ENCODE data around the gene ANO2. TPM values are rescaled to one million over a fixed set of nuclear protein-coding genes. Genes with fewer than 3 reads are reported as not detected.

The ANO2 gene
- total RNA-seq, 1 experiment from 2014 or later: not detected

GRCh38 chr12:5745251-5745888 lies 199.7 kb downstream of the ANO2 start:
- peaks cover 3% of the 10 kb centered on the region; the same call in 1 of the 2 replicates for H3K9me3 ChIP-seq (replicated peaks)
- H3K4me1 ChIP-seq (replicated peaks): no peaks in the 10 kb centered on the region
- H3K36me3 ChIP-seq: no peaks in the 10 kb centered on the region
- H3K27me3 ChIP-seq (replicated peaks): peaks cover 4% of the 10 kb centered on the region
- DNase-seq (ENCODE audit: low read depth in 1 of 2, low spot score in 2 of 2): peak; percentile 46 to 66
- H3K4me3 ChIP-seq: no peak overlapping the region
- no peak overlapping the region for H3K27ac ChIP-seq

DNA sequence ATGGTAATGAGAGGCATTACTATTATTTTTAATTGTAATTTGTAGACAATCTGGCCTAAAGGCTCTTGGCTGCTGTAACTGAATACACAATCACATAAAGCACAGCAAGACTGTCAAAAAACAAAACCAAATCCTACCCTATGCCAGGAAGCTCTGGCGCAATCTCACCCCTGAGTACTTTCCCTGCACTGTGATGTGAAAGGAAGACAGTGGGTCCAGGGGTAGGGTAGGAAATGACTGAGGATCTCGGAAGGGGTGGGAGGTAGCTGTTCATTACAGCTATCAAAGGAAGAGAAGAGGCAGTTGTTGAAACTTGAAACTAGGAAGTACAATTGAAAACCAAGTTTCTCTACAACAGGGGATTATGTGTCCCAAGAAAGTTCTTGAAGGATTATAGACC lies 202.8 kb downstream of the ANO2 start:
- Histone ChIP-seq H3K4me3 (no peak overlapping the region), H3K27me3 (replicated peaks) (peaks cover 4% of the 10 kb centered on the region), H3K36me3 (no peaks in the 10 kb centered on the region), H3K9me3 (replicated peaks) (peaks cover 3% of the 10 kb centered on the region; the same call in 1 of the 2 replicates), H3K27ac (no peak overlapping the region), H3K4me1 (replicated peaks) (no peaks in the 10 kb centered on the region)
- DNase-seq (ENCODE audit: low read depth in 1 of 2, low spot score in 2 of 2): no peak

DNA sequence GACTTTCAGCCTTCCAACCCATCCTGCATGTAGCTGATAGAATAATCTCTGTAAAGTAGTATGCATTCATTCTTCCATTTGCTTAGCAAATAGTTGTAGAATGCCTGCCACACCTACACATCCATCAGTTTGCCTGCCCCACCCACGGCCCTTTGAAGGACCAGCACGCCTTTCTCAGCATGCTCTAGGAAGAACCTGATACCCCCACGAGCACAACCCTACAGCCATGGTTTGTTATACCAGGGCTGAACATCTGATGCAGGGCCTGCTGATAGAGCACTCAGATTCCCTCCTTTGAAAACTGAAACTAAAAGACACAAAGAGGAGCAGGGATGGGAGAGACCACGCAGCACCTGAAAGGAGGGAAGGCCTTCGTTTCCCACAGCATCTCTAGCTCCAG lies 205.1 kb downstream of the ANO2 start:
- no peak for DNase-seq (ENCODE audit: low read depth in 1 of 2, low spot score in 2 of 2)
- no peak overlapping the region for H3K4me3 ChIP-seq
- H3K27ac ChIP-seq: no peak overlapping the region
- H3K9me3 ChIP-seq (replicated peaks): peaks cover 3% of the 10 kb centered on the region; the same call in 1 of the 2 replicates
- peaks cover 3% of the 10 kb centered on the region for H3K27me3 ChIP-seq (replicated peaks)
- H3K4me1 ChIP-seq (replicated peaks): no peaks in the 10 kb centered on the region
- no peaks in the 10 kb centered on the region for H3K36me3 ChIP-seq

- H3K4me3 ChIP-seq: no peak overlapping the region
- H3K36me3 ChIP-seq: no peaks in the 10 kb centered on the region
- H3K27ac ChIP-seq: no peak overlapping the region
- H3K27me3 ChIP-seq (replicated peaks): peaks cover 8% of the 10 kb centered on the region
- no peaks in the 10 kb centered on the region for H3K9me3 ChIP-seq (replicated peaks)
- no peaks in the 10 kb centered on the region for H3K4me1 ChIP-seq (replicated peaks)
- no peak for DNase-seq (ENCODE audit: low read depth in 1 of 2, low spot score in 2 of 2)
Observed at GRCh38 chr12:5737778-5738177, 207.3 kb downstream of the ANO2 start.

GRCh38 chr12:5736527-5736926 lies 208.5 kb downstream of the ANO2 start:
- Histone ChIP-seq H3K9me3 (replicated peaks) (no peaks in the 10 kb centered on the region), H3K36me3 (no peaks in the 10 kb centered on the region)
- no peak for DNase-seq (ENCODE audit: low read depth in 1 of 2, low spot score in 2 of 2)

DNA sequence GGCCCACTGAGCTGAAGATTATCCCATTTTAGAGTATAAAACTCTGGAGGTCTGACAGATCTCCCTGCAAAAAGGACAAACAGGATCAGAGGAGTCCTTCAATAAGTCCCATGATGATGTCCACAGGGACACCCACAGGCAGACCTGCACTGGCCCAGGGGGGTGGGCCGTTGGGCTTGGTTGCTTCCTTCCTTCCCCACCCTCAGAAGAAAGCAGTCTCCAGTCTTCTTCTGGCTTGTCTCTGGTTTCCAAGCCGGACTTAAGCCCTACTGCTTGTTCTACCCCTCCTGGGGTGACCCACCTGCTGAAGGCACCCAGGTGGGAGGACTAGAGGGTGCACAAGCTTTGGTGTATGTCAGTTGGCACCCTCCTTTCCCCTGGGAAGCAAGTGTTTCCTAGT lies 209.0 kb downstream of the ANO2 start:
- Histone ChIP-seq H3K4me1 (replicated peaks) (no peaks in the 10 kb centered on the region), H3K36me3 (no peaks in the 10 kb centered on the region), H3K27me3 (replicated peaks) (peaks cover 8% of the 10 kb centered on the region), H3K4me3 (no peak overlapping the region), H3K27ac (no peak overlapping the region), H3K9me3 (replicated peaks) (no peaks in the 10 kb centered on the region)
- no peak for DNase-seq (ENCODE audit: low read depth in 1 of 2, low spot score in 2 of 2)

More at GRCh38 chr12:5736527-5736926, 208.5 kb downstream of the ANO2 start:
- Histone ChIP-seq H3K4me1 (replicated peaks) (no peaks in the 10 kb centered on the region), H3K27ac (no peak overlapping the region), H3K27me3 (replicated peaks) (peaks cover 8% of the 10 kb centered on the region), H3K4me3 (no peak overlapping the region)

DNA sequence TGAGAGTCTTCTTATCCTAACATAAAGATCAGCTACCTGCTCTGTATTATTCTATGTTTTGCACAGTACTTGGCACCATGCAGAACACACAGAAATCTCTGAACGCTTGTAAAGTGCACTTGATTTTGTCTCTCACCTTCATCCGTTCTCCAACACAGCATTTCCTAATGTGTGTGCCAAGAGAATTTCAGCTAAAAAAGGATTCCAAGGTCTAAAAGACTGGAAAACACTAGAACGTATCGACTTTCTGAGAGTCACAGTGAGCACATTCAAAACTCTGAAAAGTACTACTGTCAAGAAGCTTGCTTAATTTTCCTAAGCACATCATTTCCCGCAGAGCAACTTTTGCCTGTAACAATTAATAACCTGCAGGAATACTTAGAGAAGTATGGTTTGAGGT lies 211.1 kb downstream of the ANO2 start:
- H3K27ac ChIP-seq: no peak overlapping the region
- H3K9me3 ChIP-seq (replicated peaks): no peaks in the 10 kb centered on the region
- H3K36me3 ChIP-seq: no peaks in the 10 kb centered on the region
- no peaks in the 10 kb centered on the region for H3K4me1 ChIP-seq (replicated peaks)
- peaks cover 8% of the 10 kb centered on the region for H3K27me3 ChIP-seq (replicated peaks)
- DNase-seq (ENCODE audit: low read depth in 1 of 2, low spot score in 2 of 2): no peak
- no peak overlapping the region for H3K4me3 ChIP-seq

- Histone ChIP-seq H3K27ac (no peak overlapping the region), H3K27me3 (replicated peaks) (peaks cover 8% of the 10 kb centered on the region), H3K4me1 (replicated peaks) (no peaks in the 10 kb centered on the region), H3K4me3 (no peak overlapping the region), H3K9me3 (replicated peaks) (no peaks in the 10 kb centered on the region), H3K36me3 (no peaks in the 10 kb centered on the region)
- DNase-seq (ENCODE audit: low read depth in 1 of 2, low spot score in 2 of 2): no peak
Observed at GRCh38 chr12:5733136-5733755, 211.8 kb downstream of the ANO2 start.

- peak in 1 of 2 experiments; percentile 9 for DNase-seq (ENCODE audit: low read depth in 1 of 2, low spot score in 2 of 2)
- H3K9me3 ChIP-seq (replicated peaks): no peaks in the 10 kb centered on the region
- no peaks in the 10 kb centered on the region for H3K36me3 ChIP-seq
- no peaks in the 10 kb centered on the region for H3K4me1 ChIP-seq (replicated peaks)
- no peak overlapping the region for H3K27ac ChIP-seq
- peaks cover 8% of the 10 kb centered on the region for H3K27me3 ChIP-seq (replicated peaks)
- no peak overlapping the region for H3K4me3 ChIP-seq
Observed at GRCh38 chr12:5730962-5731361, 214.1 kb downstream of the ANO2 start.

- DNase-seq (ENCODE audit: low read depth in 1 of 2, low spot score in 2 of 2): peak in 1 of 2 experiments; percentile 25
- Histone ChIP-seq H3K9me3 (replicated peaks) (no peaks in the 10 kb centered on the region), H3K36me3 (no peaks in the 10 kb centered on the region), H3K27ac (no peak overlapping the region), H3K4me1 (replicated peaks) (no peaks in the 10 kb centered on the region), H3K27me3 (replicated peaks) (peaks cover 18% of the 10 kb centered on the region), H3K4me3 (no peak overlapping the region)
Observed at GRCh38 chr12:5723711-5724252, 221.3 kb downstream of the ANO2 start.

DNA sequence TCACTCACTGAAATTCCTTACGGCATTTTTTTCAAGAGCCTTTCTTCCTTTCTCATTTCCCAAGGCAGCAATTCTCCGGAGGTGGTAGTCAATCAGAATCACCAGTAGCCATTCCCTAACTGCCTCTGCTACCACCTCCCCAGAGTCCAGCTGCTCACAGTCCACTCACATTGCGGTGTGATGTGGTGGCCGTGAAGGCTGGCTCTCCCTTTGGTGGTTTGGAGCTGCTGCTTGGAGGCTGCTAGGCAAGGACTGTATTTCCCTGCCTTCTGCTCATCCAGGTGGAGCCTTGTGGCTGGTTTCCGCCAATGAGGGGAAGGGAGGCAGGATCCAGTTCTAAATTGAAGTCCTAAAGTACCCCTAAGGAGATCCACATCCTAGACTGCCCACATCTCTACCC lies 222.0 kb downstream of the ANO2 start:
- Histone ChIP-seq H3K27me3 (replicated peaks) (peaks cover 18% of the 10 kb centered on the region), H3K27ac (no peak overlapping the region), H3K36me3 (no peaks in the 10 kb centered on the region), H3K4me3 (no peak overlapping the region), H3K9me3 (replicated peaks) (no peaks in the 10 kb centered on the region), H3K4me1 (replicated peaks) (no peaks in the 10 kb centered on the region)
- peak in 1 of 2 experiments; percentile 24 for DNase-seq (ENCODE audit: low read depth in 1 of 2, low spot score in 2 of 2)

DNA sequence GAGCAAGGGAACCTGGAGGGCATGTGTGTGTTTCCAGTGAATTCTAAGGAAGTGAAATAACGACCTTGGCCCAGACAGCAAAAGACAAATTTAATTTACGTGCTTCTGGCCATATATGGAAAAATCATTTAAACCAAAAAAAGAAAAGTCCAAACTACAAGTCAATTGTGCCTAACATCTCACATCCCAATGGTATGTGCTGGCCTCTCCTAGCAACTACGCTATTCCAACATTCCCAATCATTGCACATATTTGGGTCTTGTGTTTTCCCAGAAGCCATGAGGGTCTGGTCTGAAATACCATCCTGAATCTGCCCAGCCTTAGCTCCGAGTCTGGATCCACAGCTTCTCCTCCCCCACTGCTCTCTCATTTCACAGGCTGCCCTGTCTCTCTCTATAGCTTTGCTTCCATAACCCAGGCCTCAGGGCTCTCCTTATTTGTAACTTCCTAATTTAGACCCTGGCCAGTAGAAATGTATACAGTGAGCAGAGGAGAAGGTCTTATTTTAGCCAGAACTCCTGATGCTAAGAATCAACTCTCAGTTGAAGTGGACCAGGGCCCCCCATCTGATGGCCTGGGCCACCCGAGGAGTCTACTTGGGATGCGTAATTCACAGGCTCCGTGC lies 224.6 kb downstream of the ANO2 start:
- DNase-seq (ENCODE audit: low read depth in 1 of 2, low spot score in 2 of 2): no peak
- peaks cover 23% of the 10 kb centered on the region for H3K27me3 ChIP-seq (replicated peaks)
- H3K27ac ChIP-seq: no peak overlapping the region

DNA sequence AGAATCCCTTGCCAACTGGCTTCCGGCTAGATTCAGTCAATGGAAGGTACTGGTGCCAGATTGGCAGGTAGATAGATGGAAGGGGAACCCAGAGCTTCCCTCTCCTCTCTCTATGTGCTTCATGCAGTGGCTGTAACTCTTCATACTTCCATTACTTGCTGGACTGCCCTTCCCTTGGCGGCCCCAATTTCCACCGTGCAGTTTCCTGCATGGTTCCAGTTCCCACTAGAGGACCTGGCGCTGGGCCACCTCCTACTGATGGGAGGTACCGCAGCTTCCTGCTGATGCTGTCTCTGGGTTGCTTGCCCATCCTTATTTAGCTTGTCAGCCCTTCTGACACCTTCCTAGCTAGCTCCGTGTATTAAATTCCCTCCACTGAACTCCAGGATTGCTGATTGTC lies 226.4 kb downstream of the ANO2 start:
- Histone ChIP-seq H3K4me1 (replicated peaks) (no peaks in the 10 kb centered on the region), H3K9me3 (replicated peaks) (no peaks in the 10 kb centered on the region), H3K36me3 (no peaks in the 10 kb centered on the region), H3K27ac (no peak overlapping the region), H3K27me3 (replicated peaks) (peaks cover 26% of the 10 kb centered on the region), H3K4me3 (no peak overlapping the region)
- DNase-seq (ENCODE audit: low read depth in 1 of 2, low spot score in 2 of 2): peak in 1 of 2 experiments; percentile 37

More for the DNA sequence above, 224.6 kb downstream of the ANO2 start:
- Histone ChIP-seq H3K36me3 (no peaks in the 10 kb centered on the region), H3K4me1 (replicated peaks) (no peaks in the 10 kb centered on the region), H3K4me3 (no peak overlapping the region), H3K9me3 (replicated peaks) (no peaks in the 10 kb centered on the region)

DNA sequence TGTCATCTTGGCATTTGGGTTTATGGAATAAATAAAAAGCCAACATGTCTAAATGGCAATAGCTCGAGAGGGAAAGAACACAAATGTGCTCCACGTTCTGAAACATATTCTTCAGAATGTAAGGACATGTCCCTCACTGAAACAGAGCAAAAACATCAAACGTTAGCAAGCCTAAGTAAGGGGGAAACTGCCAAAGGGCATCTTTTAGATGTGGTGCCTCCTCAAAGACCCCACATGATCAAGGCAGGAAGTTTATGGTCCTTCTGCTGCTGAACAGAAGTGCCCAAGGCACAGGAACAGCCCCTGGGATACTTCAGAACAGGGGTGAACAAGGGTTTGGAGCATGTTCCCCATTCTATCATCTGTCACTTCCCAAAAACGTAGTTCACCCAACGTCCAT lies 227.0 kb downstream of the ANO2 start:
- no peaks in the 10 kb centered on the region for H3K4me1 ChIP-seq (replicated peaks)
- H3K36me3 ChIP-seq: no peaks in the 10 kb centered on the region
- no peak overlapping the region for H3K27ac ChIP-seq
- H3K4me3 ChIP-seq: no peak overlapping the region
- peaks cover 26% of the 10 kb centered on the region for H3K27me3 ChIP-seq (replicated peaks)
- DNase-seq (ENCODE audit: low read depth in 1 of 2, low spot score in 2 of 2): peak in 1 of 2 experiments; percentile 3
- no peaks in the 10 kb centered on the region for H3K9me3 ChIP-seq (replicated peaks)
